T-helper 1 cell treated with Interleukin-12 subunit alpha and Interleukin-12 subunit beta and Interleukin-4 antibody, amounts not matched to agents 30 μg/mL and 1 μg/mL, for 36 hours (primary cell): ENCODE data around the gene SLC25A36.
"Not testable (repeated sequence)": the region's sequence is repeated elsewhere in the genome, so short reads cannot be mapped to it uniquely, and the experiment has no call there.

Experiments used
- H3K27ac Mint-ChIP-seq: one replicate; pipeline ENCODE4 v1.8.0; 2021; ENCODE audit warnings: mild to moderate bottlenecking, mixed read lengths
- H3K27me3 Mint-ChIP-seq: one replicate; pipeline ENCODE4 v1.8.0; 2021; ENCODE audit warnings: low read depth, mixed read lengths
- H3K36me3 Mint-ChIP-seq: one replicate; pipeline ENCODE4 v1.8.0; 2021; ENCODE audit warnings: low read depth, mixed read lengths
- H3K4me1 Mint-ChIP-seq: one replicate; pipeline ENCODE4 v1.8.0; 2021; ENCODE audit warnings: low read depth, mixed read lengths
- H3K4me3 Mint-ChIP-seq: one replicate; pipeline ENCODE4 v1.8.0; 2021; ENCODE audit warnings: mild to moderate bottlenecking, moderate library complexity, mixed read lengths
- H3K9me3 Mint-ChIP-seq: one replicate; pipeline ENCODE4 v1.8.0; 2021; ENCODE audit warnings: mixed read lengths

The SLC25A36 gene

GRCh38 chr3:140995881-140996280, 54.2 kb downstream of the SLC25A36 start:
- Mint-ChIP-seq H3K27ac (no peak overlapping the region), H3K4me3 (no peak overlapping the region), H3K36me3 (no peaks in the 10 kb centered on the region), H3K27me3 (peaks cover 21% of the 10 kb centered on the region), H3K9me3 (no peaks in the 10 kb centered on the region), H3K4me1 (peaks cover 3% of the 10 kb centered on the region)

- no peaks in the 10 kb centered on the region for H3K36me3 Mint-ChIP-seq
- no peaks in the 10 kb centered on the region for H3K9me3 Mint-ChIP-seq
- H3K4me3 Mint-ChIP-seq: no peak overlapping the region
- H3K4me1 Mint-ChIP-seq: peaks cover 3% of the 10 kb centered on the region
- H3K27me3 Mint-ChIP-seq: peaks cover 13% of the 10 kb centered on the region
- no peak overlapping the region for H3K27ac Mint-ChIP-seq
Measured at GRCh38 chr3:141000027-141000663, 58.5 kb downstream of the SLC25A36 start.

GRCh38 chr3:141000686-141001085, 59.0 kb downstream of the SLC25A36 start:
- Mint-ChIP-seq H3K4me3 (no peak overlapping the region), H3K9me3 (no peaks in the 10 kb centered on the region), H3K4me1 (peaks cover 3% of the 10 kb centered on the region), H3K27me3 (peaks cover 17% of the 10 kb centered on the region), H3K36me3 (no peaks in the 10 kb centered on the region), H3K27ac (no peak overlapping the region)

GRCh38 chr3:141006344-141006743, 64.7 kb downstream of the SLC25A36 start:
- peaks cover 2% of the 10 kb centered on the region for H3K4me1 Mint-ChIP-seq
- H3K27me3 Mint-ChIP-seq: peaks cover 40% of the 10 kb centered on the region
- no peak overlapping the region for H3K4me3 Mint-ChIP-seq
- H3K9me3 Mint-ChIP-seq: no peaks in the 10 kb centered on the region
- no peak overlapping the region for H3K27ac Mint-ChIP-seq
- no peaks in the 10 kb centered on the region for H3K36me3 Mint-ChIP-seq

- H3K27me3 Mint-ChIP-seq: peaks cover 43% of the 10 kb centered on the region
- peaks cover 6% of the 10 kb centered on the region for H3K4me1 Mint-ChIP-seq
- no peaks in the 10 kb centered on the region for H3K9me3 Mint-ChIP-seq
- no peaks in the 10 kb centered on the region for H3K36me3 Mint-ChIP-seq
- H3K4me3 Mint-ChIP-seq: no peak overlapping the region
- no peak overlapping the region for H3K27ac Mint-ChIP-seq
Measured at GRCh38 chr3:141009496-141009895, 67.9 kb downstream of the SLC25A36 start.

GRCh38 chr3:141011232-141011996, 69.8 kb downstream of the SLC25A36 start:
- H3K27me3 Mint-ChIP-seq: peaks cover 44% of the 10 kb centered on the region
- no peaks in the 10 kb centered on the region for H3K9me3 Mint-ChIP-seq
- H3K36me3 Mint-ChIP-seq: no peaks in the 10 kb centered on the region
- peaks cover 6% of the 10 kb centered on the region for H3K4me1 Mint-ChIP-seq
- H3K4me3 Mint-ChIP-seq: no peak overlapping the region
- no peak overlapping the region for H3K27ac Mint-ChIP-seq

- Mint-ChIP-seq H3K9me3 (no peaks in the 10 kb centered on the region), H3K27ac (no peak overlapping the region), H3K4me3 (no peak overlapping the region), H3K36me3 (no peaks in the 10 kb centered on the region), H3K27me3 (peaks cover 40% of the 10 kb centered on the region), H3K4me1 (peaks cover 6% of the 10 kb centered on the region)
Measured at GRCh38 chr3:141011997-141012262, 70.3 kb downstream of the SLC25A36 start.

- peaks cover 39% of the 10 kb centered on the region for H3K27me3 Mint-ChIP-seq
- peaks cover 9% of the 10 kb centered on the region for H3K4me1 Mint-ChIP-seq
- H3K36me3 Mint-ChIP-seq: peaks cover 2% of the 10 kb centered on the region
- H3K9me3 Mint-ChIP-seq: peaks cover 3% of the 10 kb centered on the region
- no peak overlapping the region for H3K4me3 Mint-ChIP-seq
- no peak overlapping the region for H3K27ac Mint-ChIP-seq
Measured at GRCh38 chr3:141012571-141012970, 70.9 kb downstream of the SLC25A36 start.

- peaks cover 7% of the 10 kb centered on the region for H3K9me3 Mint-ChIP-seq
- H3K36me3 Mint-ChIP-seq: peaks cover 4% of the 10 kb centered on the region
- no peak overlapping the region for H3K4me3 Mint-ChIP-seq
- H3K27me3 Mint-ChIP-seq: peaks cover 23% of the 10 kb centered on the region
- no peak overlapping the region for H3K27ac Mint-ChIP-seq
- peaks cover 15% of the 10 kb centered on the region for H3K4me1 Mint-ChIP-seq
Measured at GRCh38 chr3:141015481-141015880, 73.8 kb downstream of the SLC25A36 start.

GRCh38 chr3:141017366-141018322, 76.0 kb downstream of the SLC25A36 start:
- H3K36me3 Mint-ChIP-seq, H3K9me3 Mint-ChIP-seq: not testable (repeated sequence)
- H3K4me3 Mint-ChIP-seq: peak overlapping the region; percentile 62
- H3K27ac Mint-ChIP-seq: peak overlapping the region; percentile 56
- H3K27me3 Mint-ChIP-seq: peaks cover 18% of the 10 kb centered on the region
- peaks cover 12% of the 10 kb centered on the region for H3K4me1 Mint-ChIP-seq

- Mint-ChIP-seq H3K27me3 (peaks cover 25% of the 10 kb centered on the region), H3K9me3 (peaks cover 7% of the 10 kb centered on the region), H3K4me1 (peaks cover 12% of the 10 kb centered on the region), H3K27ac (no peak overlapping the region), H3K36me3 (peaks cover 4% of the 10 kb centered on the region), H3K4me3 (no peak overlapping the region)
Measured at GRCh38 chr3:141019244-141019643, 77.6 kb downstream of the SLC25A36 start.

GRCh38 chr3:141020143-141020830, 78.7 kb downstream of the SLC25A36 start:
- H3K36me3 Mint-ChIP-seq: peaks cover 4% of the 10 kb centered on the region
- H3K9me3 Mint-ChIP-seq: peaks cover 7% of the 10 kb centered on the region
- peak overlapping the region; percentile 58 for H3K27ac Mint-ChIP-seq

GRCh38 chr3:141021261-141021660, 79.6 kb downstream of the SLC25A36 start:
- Mint-ChIP-seq H3K27ac (no peak overlapping the region), H3K4me3 (no peak overlapping the region), H3K4me1 (peaks cover 12% of the 10 kb centered on the region), H3K36me3 (peaks cover 4% of the 10 kb centered on the region), H3K9me3 (peaks cover 7% of the 10 kb centered on the region), H3K27me3 (peaks cover 33% of the 10 kb centered on the region)

More at GRCh38 chr3:141020143-141020830, 78.7 kb downstream of the SLC25A36 start:
- peaks cover 27% of the 10 kb centered on the region for H3K27me3 Mint-ChIP-seq
- peaks cover 12% of the 10 kb centered on the region for H3K4me1 Mint-ChIP-seq
- no peak overlapping the region for H3K4me3 Mint-ChIP-seq
